HepG2 (cell line): ENCODE measurements around the gene DPYD. TPM values are rescaled to one million over a fixed set of nuclear protein-coding genes. Genes with fewer than 3 reads are reported as not detected.
A peak's percentile ranks its signal among the peaks of the same experiment; 100 is the strongest.

Source experiments
- ATAC-seq: fragments of 200-7000 bp; cut with Tn5 transposase; 3 replicates; pipeline ENCODE4 v1.9.1; 2020; ENCODE audit warnings: mild to moderate bottlenecking, moderate library complexity
- BruUV-seq: library from RNA; stranded (reverse); fragments of 400-500 nt; replicated peaks from 2 replicates; lab custom pipeline; 2021; lab: Mats Ljungman, UMichigan
- CTCF ChIA-PET: fragments of 300-600 bp; formaldehyde crosslinking; extraction: SDS; loops from one replicate; lab custom pipeline; 2021; ENCODE audit warnings: low total read pairs, inconsistent platforms, low intra/inter-chr PET ratio; lab: Yijun Ruan, JAX
- POLR2A ChIA-PET: fragments of 350-600 bp; sonication (Branson Sonifier 250); formaldehyde crosslinking; loops from one replicate; lab custom pipeline; 2020; ENCODE audit warnings: antibody characterized with exemption, inconsistent platforms; lab: Yijun Ruan, JAX
- DNase-seq: peaks from one replicate; pipeline ENCODE4 v3.0.0-alpha.2; 2015; ENCODE audit warnings: low spot score
- FAIRE-seq: peaks from 3 replicates; lab custom pipeline; 2011; peaks lifted over from hg19 to GRCh38; lab: Jason Lieb, UNC
- H2AFZ ChIP-seq: one replicate; pipeline ENCODE4 v1.6.1; 2011; ENCODE audit warnings: low read length, inconsistent platforms
- H3K27ac ChIP-seq: fragments of 300-600 bp; 3 replicates; pipeline ENCODE4 v1.8.0; 2011; ENCODE audit warnings: mixed run types, mild to moderate bottlenecking, mixed read lengths, low read length, inconsistent platforms; ENCODE audit not compliant: insufficient read depth; ENCODE audit errors: extremely low read length
- H3K27me3 ChIP-seq, 2 experiments: fragments of 200-600 bp in 1 of 2; 2 replicates in 1 of 2; 3 replicates in 1 of 2; pipeline versions ENCODE4 v1.6.0 to v1.8.0; 2011; ENCODE audit warnings: low read length in 2 of 2, mild to moderate bottlenecking in 2 of 2, moderate library complexity in 2 of 2, inconsistent platforms in 1 of 2; ENCODE audit not compliant: insufficient read depth in 2 of 2, control insufficient read depth in 1 of 2
- H3K36me3 ChIP-seq, 2 experiments: fragments of 200-600 bp in 1 of 2; replicated peaks in 1 of 2; 2 replicates in 1 of 2; 3 replicates in 1 of 2; pipeline versions ENCODE4 v1.5.1 to v1.8.0; 2011; ENCODE audit warnings: low read length in 2 of 2, inconsistent platforms in 1 of 2; ENCODE audit not compliant: insufficient read depth in 2 of 2, control insufficient read depth in 1 of 2
- H3K4me1 ChIP-seq: 2 replicates; pipeline ENCODE4 v1.5.1; 2012; ENCODE audit warnings: low read length, inconsistent platforms; ENCODE audit not compliant: insufficient read depth
- H3K4me2 ChIP-seq: 2 replicates; pipeline ENCODE4 v1.6.0; 2011; ENCODE audit warnings: low read depth, low read length, inconsistent platforms
- H3K4me3 ChIP-seq, 3 experiments: fragments of 200-600 bp in 1 of 3; sonication (generic), shearing (Covaris generic) in 1 of 3; replicated peaks in 1 of 3; 2 replicates each; pipeline ENCODE4 v1.5.1; 2011 to 2016; ENCODE audit warnings: low read length in 3 of 3, inconsistent platforms in 2 of 3, low read depth in 2 of 3, mild to moderate bottlenecking in 2 of 3, control low read depth in 1 of 3, mixed read lengths in 1 of 3; ENCODE audit not compliant: insufficient read depth in 1 of 3
- H3K79me2 ChIP-seq: one replicate; pipeline ENCODE4 v1.6.1; 2011; ENCODE audit warnings: low read length, inconsistent platforms; ENCODE audit not compliant: insufficient read depth
- H3K9ac ChIP-seq: 2 replicates; pipeline ENCODE4 v1.6.0; 2011; ENCODE audit warnings: mild to moderate bottlenecking, low read depth, low read length, inconsistent platforms; ENCODE audit not compliant: insufficient read depth
- H3K9me3 ChIP-seq: 2 replicates; pipeline ENCODE4 v1.5.1; 2012; ENCODE audit warnings: mild to moderate bottlenecking, low read length
- H4K20me1 ChIP-seq: 2 replicates; pipeline ENCODE4 v1.6.0; 2011; ENCODE audit warnings: inconsistent platforms, mild to moderate bottlenecking, low read length, moderate library complexity; ENCODE audit not compliant: insufficient read depth
- CEBPB ChIP-seq: IDR thresholded peaks from 2 replicates; pipeline ENCODE4 v1.6.1; 2011; ENCODE audit warnings: low read depth, low read length, improper control_type of control experiment, borderline replicate concordance
- CERS6 ChIP-seq: sonication (generic); formaldehyde crosslinking; IDR thresholded peaks from 2 replicates; pipeline ENCODE4 v1.5.0; 2020; ENCODE audit warnings: missing genetic modification reagents
- HMG20A ChIP-seq: IDR thresholded peaks from 2 replicates; pipeline ENCODE4 v1.6.1; 2016; ENCODE audit warnings: borderline replicate concordance
- HNF4A ChIP-seq: sonication (generic); formaldehyde crosslinking; IDR thresholded peaks from 2 replicates; pipeline ENCODE4 v1.4.0; 2020; ENCODE audit warnings: missing genetic modification reagents
- KLF9 ChIP-seq: IDR thresholded peaks from 2 replicates; pipeline ENCODE4 v1.6.1; 2016; ENCODE audit warnings: low read depth
- PLSCR1 ChIP-seq: sonication (generic); formaldehyde crosslinking; IDR thresholded peaks from 2 replicates; pipeline ENCODE4 v1.5.0; 2020; ENCODE audit warnings: missing genetic modification reagents, mild to moderate bottlenecking, borderline replicate concordance
- RFXANK ChIP-seq: IDR thresholded peaks from 2 replicates; pipeline ENCODE4 v1.6.1; 2016
- STAG1 ChIP-seq: sonication (generic); formaldehyde crosslinking; IDR thresholded peaks from 2 replicates; pipeline ENCODE4 v1.4.0; 2020; ENCODE audit warnings: missing genetic modification reagents
- ZNF224 ChIP-seq: sonication (generic); formaldehyde crosslinking; IDR thresholded peaks from 2 replicates; pipeline ENCODE4 v1.5.0; 2020; ENCODE audit warnings: mild to moderate bottlenecking, missing genetic modification reagents
- WGBS: methylation state at CpG from one replicate; pipeline ENCODE4 v1.1.6; 2017; ENCODE audit warnings: low lambda C conversion rate; 5-methylcytosine and 5-hydroxymethylcytosine counted together
- in situ Hi-C: cut with HindIII; loops from 2 replicates; pipeline ENCODE4 v1.10.0; 2017; ENCODE audit warnings: low pct_unique_long_range_greater_than_20kb; ENCODE audit not compliant: extremely low pct_ligation_motif_present
- intact Hi-C: fragments of 100-400 bp; cut with micrococcal nuclease; formaldehyde crosslinking; loops from one replicate; pipeline ENCODE4 v1.10.0; 2022; ENCODE audit not compliant: unreplicated experiment
- polyA plus RNA-seq, 8 experiments: library from polyadenylated mRNA; depleted of rRNA in 3 of 8; stranded (reverse) in 7 of 8; unstranded in 1 of 8; fragments of >200 nt; fragmentation: Illumina TruSeq in 4 of 8; extraction: Trizol in 4 of 8; gene quantifications; 2 replicates each; pipeline versions ENCODE4 v1.2.1 to v1.2.3, GENCODE V29; 2011 to 2016; ENCODE audit warnings: low read depth in 4 of 8, missing spikeins in 1 of 8, mixed read lengths in 1 of 8; ENCODE audit not compliant: insufficient read depth in 1 of 8
- total RNA-seq, 5 experiments: library from RNA; depleted of rRNA; stranded (reverse); fragments of >200 nt; fragmentation: Illumina TruSeq; extraction: Trizol; gene quantifications; 2 replicates each; pipeline ENCODE4 v1.2.3, GENCODE V29; 2016; ENCODE audit warnings: low read depth in 1 of 5

DPYD gene
- total and polyA plus RNA-seq, 2 of the 13 experiments (the other 11 are each of a cell fraction or from before 2014, with no cell fraction given), result 1.3 to 3.4 TPM

- no peak for ATAC-seq
- no peak for FAIRE-seq
These were observed 251.9 kb downstream of the DPYD start for GRCh38 chr1:97668945-97669344.

GRCh38 chr1:97660431-97661105 is 260.3 kb downstream of the DPYD start:
- ATAC-seq (no peak), DNase-seq (no peak), FAIRE-seq (no peak)
- ChIA-PET CTCF (no interaction called here), POLR2A (no interaction called here)
- Histone ChIP-seq H3K4me3 (no peak overlapping the region), H3K79me2 (no peaks in the 10 kb centered on the region), H3K9me3 (no peaks in the 10 kb centered on the region; the same call in 1 of the 2 replicates), H3K9ac (no peak overlapping the region), H4K20me1 (no peaks in the 10 kb centered on the region), H3K4me2 (no peak overlapping the region), H3K4me1 (no peaks in the 10 kb centered on the region), H3K36me3 (no peaks in the 10 kb centered on the region), H3K27me3 (no peaks in the 10 kb centered on the region), H3K27ac (no peak overlapping the region), H2AFZ (no peak overlapping the region)
- WGBS, result 81% methylated on average over 2 of the region's 2 CpGs
- in situ Hi-C loops (no loop called here), intact Hi-C loops (no loop called here)
- BruUV-seq, result no TSS peak
- TF ChIP-seq ZNF224, result no peak
- no peak for TF ChIP-seq CERS6 (CRISPR knock-in tag)
- TF ChIP-seq KLF9 (CRISPR knock-in tag), result no peak
- no peak for TF ChIP-seq HMG20A (CRISPR knock-in tag)
- TF ChIP-seq PLSCR1, result no peak
- TF ChIP-seq RFXANK (CRISPR knock-in tag), result no peak
- no peak for TF ChIP-seq CEBPB

More at GRCh38 chr1:97668945-97669344, 251.9 kb downstream of the DPYD start:
- Histone ChIP-seq H3K36me3 (no peaks in the 10 kb centered on the region), H3K4me1 (no peaks in the 10 kb centered on the region), H3K9me3 (no peaks in the 10 kb centered on the region), H4K20me1 (no peaks in the 10 kb centered on the region), H3K4me3 (no peak overlapping the region), H3K79me2 (no peaks in the 10 kb centered on the region), H2AFZ (no peak overlapping the region), H3K9ac (no peak overlapping the region), H3K27ac (no peak overlapping the region), H3K27me3 (no peaks in the 10 kb centered on the region), H3K4me2 (no peak overlapping the region)
- POLR2A ChIA-PET, result no interaction called here
- DNase-seq, result no peak
- TF ChIP-seq STAG1 (CRISPR knock-in tag), result 0 out of 2 replicates have a peak, but pooled peaks have one; percentile 15
- TF ChIP-seq HNF4A (CRISPR knock-in tag), result no peak
- no TSS peak for BruUV-seq
- intact Hi-C loops (loop anchor here (5.0 kb wide), 2 partner anchors 383 to 798 kb away; no protein-coding TSS in a partner anchor), in situ Hi-C loops (no loop called here)
- WGBS, result 36% methylated on average over 2 of the region's 2 CpGs
- CTCF ChIA-PET, result no interaction called here
